GM18499 (cell line): ENCODE measurements around the gene SLC35B4.
A peak's percentile ranks its signal among the peaks of the same experiment; 100 is the strongest.

ENCODE experiments used
- ATAC-seq: cut with Tn5 transposase; IDR thresholded peaks from one replicate; pipeline ENCODE4 v1.9.1; 2021; ENCODE audit warnings: moderate number of reproducible peaks; ENCODE audit not compliant: insufficient read depth, unreplicated experiment

Gene SLC35B4

GRCh38 chr7:134316539-134317344, at the start of gene SLC35B4:
SLC35B4 (minus strand) TSS chr7:134316930; CDS start chr7:134316751, 179 bp downstream.
- ATAC-seq, result peak; percentile 97

- no peak for ATAC-seq
Observed at GRCh38 chr7:134366481-134366880, 49.8 kb upstream of the SLC35B4 start.

GRCh38 chr7:134365341-134366054, 48.8 kb upstream of the SLC35B4 start:
- no peak for ATAC-seq

GRCh38 chr7:134364619-134365037, 47.9 kb upstream of the SLC35B4 start:
- no peak for ATAC-seq

GRCh38 chr7:134362587-134363483, 46.1 kb upstream of the SLC35B4 start:
- ATAC-seq, result no peak

GRCh38 chr7:134359787-134360432, 43.2 kb upstream of the SLC35B4 start:
- no peak for ATAC-seq

GRCh38 chr7:134357486-134357885, 40.8 kb upstream of the SLC35B4 start:
- no peak for ATAC-seq

GRCh38 chr7:134356421-134356936, 39.7 kb upstream of the SLC35B4 start:
- ATAC-seq, result no peak

- no peak for ATAC-seq
Observed at GRCh38 chr7:134355927-134356326, 39.2 kb upstream of the SLC35B4 start.

- no peak for ATAC-seq
Observed at GRCh38 chr7:134355004-134355525, 38.3 kb upstream of the SLC35B4 start.

- no peak for ATAC-seq
Observed at GRCh38 chr7:134353411-134353810, 36.7 kb upstream of the SLC35B4 start.

GRCh38 chr7:134351424-134351823, 34.7 kb upstream of the SLC35B4 start:
- no peak for ATAC-seq

- no peak for ATAC-seq
Observed at GRCh38 chr7:134350709-134351108, 34.0 kb upstream of the SLC35B4 start.

GRCh38 chr7:134347567-134347966, 30.8 kb upstream of the SLC35B4 start:
- ATAC-seq, result no peak

GRCh38 chr7:134343796-134344195, 27.1 kb upstream of the SLC35B4 start:
- ATAC-seq, result no peak

- no peak for ATAC-seq
Observed at GRCh38 chr7:134343136-134343535, 26.4 kb upstream of the SLC35B4 start.

- ATAC-seq, result no peak
Observed at GRCh38 chr7:134339475-134339874, 22.7 kb upstream of the SLC35B4 start.

GRCh38 chr7:134337980-134338379, 21.2 kb upstream of the SLC35B4 start:
- no peak for ATAC-seq

- no peak for ATAC-seq
Observed at GRCh38 chr7:134334408-134334807, 17.7 kb upstream of the SLC35B4 start.

- ATAC-seq, result no peak
Observed at GRCh38 chr7:134333943-134334342, 17.2 kb upstream of the SLC35B4 start.
